GM12873 (cell line): ENCODE measurements around the gene CELF2.

ENCODE experiments used
- CTCF ChIP-seq: IDR thresholded peaks from 2 replicates; pipeline ENCODE4 v1.5.1; 2012; ENCODE audit warnings: low read depth, mild to moderate bottlenecking, moderate library complexity, low read length, control low read depth; ENCODE audit not compliant: insufficient read depth; ENCODE audit errors: missing control alignments

Gene CELF2

GRCh38 chr10:11138314-11139033 is 120.8 kb downstream of the CELF2 start:
- TF ChIP-seq CTCF, result no peak

GRCh38 chr10:11140963-11141362 is 123.3 kb downstream of the CELF2 start:
- TF ChIP-seq CTCF, result no peak

GRCh38 chr10:11141571-11142091 is 124.0 kb downstream of the CELF2 start:
- no peak for TF ChIP-seq CTCF

GRCh38 chr10:11142777-11143176 is 125.1 kb downstream of the CELF2 start:
- peak; percentile 26 for TF ChIP-seq CTCF

GRCh38 chr10:11143242-11143641 is 125.6 kb downstream of the CELF2 start:
- TF ChIP-seq CTCF, result no peak

- no peak for TF ChIP-seq CTCF
Measured at GRCh38 chr10:11144626-11145494, 127.2 kb downstream of the CELF2 start.

GRCh38 chr10:11145495-11145855 is 127.8 kb downstream of the CELF2 start:
- no peak for TF ChIP-seq CTCF
